Activated naive CD8-positive, alpha-beta T cell treated with anti-CD3 and anti-CD28 coated beads for 36 hours (primary cell): ENCODE measurements around the gene KIF5C. TPM values are rescaled to one million over a fixed set of nuclear protein-coding genes. Genes with fewer than 3 reads are reported as not detected.

Experiments used
- DNase-seq: peaks from one replicate; pipeline ENCODE4 v3.0.0; 2021
- H3K27ac Mint-ChIP-seq: one replicate; pipeline ENCODE4 v1.8.0; 2022; ENCODE audit warnings: mild to moderate bottlenecking, moderate library complexity, mixed read lengths
- H3K27me3 Mint-ChIP-seq: one replicate; pipeline ENCODE4 v1.8.0; 2022; ENCODE audit warnings: mild to moderate bottlenecking, mixed read lengths
- H3K36me3 Mint-ChIP-seq: one replicate; pipeline ENCODE4 v1.8.0; 2021; ENCODE audit warnings: mild to moderate bottlenecking, mixed read lengths
- H3K4me1 Mint-ChIP-seq: one replicate; pipeline ENCODE4 v1.8.0; 2021; ENCODE audit warnings: mixed read lengths
- H3K4me3 Mint-ChIP-seq: one replicate; pipeline ENCODE4 v1.8.0; 2022; ENCODE audit warnings: mild to moderate bottlenecking, moderate library complexity, mixed read lengths
- H3K9me3 Mint-ChIP-seq: one replicate; pipeline ENCODE4 v1.8.0; 2022; ENCODE audit warnings: mixed read lengths
- total RNA-seq, 2 experiments: library from RNA; stranded (reverse); gene quantifications; one replicate each; pipeline ENCODE4 v1.2.3, GENCODE V29; 2021

The KIF5C gene
- total RNA-seq, 2 experiments from 2014 or later = 15.3 to 19.7 TPM

DNA sequence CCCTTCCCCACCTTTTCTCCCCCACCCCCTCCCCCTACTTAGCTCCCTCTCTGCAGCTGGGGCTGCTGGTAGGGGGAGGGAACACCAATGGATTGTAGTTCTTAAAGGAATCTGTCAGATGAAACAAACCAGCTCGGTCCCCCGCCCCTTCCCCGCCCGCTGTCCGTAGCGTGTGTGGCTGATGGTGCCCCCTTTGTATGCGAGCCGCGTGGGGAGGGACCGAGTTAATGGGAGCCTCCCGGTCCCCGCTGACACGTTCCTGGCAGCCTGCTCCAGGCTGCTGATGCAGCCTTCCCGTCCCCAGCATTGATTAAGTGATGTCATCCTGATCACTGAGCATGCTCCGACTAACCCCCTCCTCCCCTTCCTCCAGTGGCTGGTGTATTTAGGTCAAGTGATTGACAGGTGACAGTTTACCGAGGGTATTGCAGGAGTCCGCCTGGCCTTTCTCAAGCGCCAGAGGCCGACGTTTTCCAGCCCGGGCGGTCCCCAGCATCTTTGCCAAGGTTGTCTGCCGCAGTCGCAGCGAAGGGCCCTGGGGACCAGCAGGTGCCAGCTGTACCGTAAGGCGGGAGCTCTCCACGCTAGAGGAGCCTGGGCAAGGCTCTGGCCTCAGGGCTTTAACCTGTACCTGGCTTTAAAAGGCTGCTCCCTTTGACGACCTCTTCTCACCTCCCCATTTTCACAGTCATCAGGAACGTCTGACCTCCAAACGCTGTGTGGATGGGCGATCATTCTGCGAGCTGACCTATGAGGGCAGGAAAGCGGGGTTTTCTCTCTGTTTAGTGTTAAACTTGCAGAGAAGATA, 1.8 kb downstream of the KIF5C start:
- Mint-ChIP-seq H3K9me3 (peaks cover 4% of the 10 kb centered on the region), H3K27ac (peak overlapping the region; percentile 67), H3K36me3 (peaks cover 13% of the 10 kb centered on the region), H3K4me3 (peak overlapping the region; percentile 88), H3K4me1 (peaks cover 7% of the 10 kb centered on the region), H3K27me3 (peaks cover 28% of the 10 kb centered on the region)
- peak; percentile 48 for DNase-seq

DNA sequence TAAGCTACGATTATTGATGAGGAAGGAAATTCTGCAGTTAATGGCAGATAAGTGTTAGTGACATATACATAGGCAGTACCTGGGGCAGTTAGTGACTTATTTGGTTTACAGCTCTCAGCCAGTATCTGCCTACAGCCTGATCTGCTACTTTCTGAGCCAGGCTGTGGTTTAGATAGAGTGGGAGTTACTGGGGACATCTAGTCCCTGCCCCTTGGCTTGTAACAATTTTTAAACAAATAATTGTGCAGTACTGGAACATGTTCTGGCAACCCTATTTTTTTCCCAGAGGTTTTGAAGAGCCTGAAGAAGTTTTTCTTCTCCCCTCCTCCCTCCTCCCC, 2.3 kb downstream of the KIF5C start:
- H3K36me3 Mint-ChIP-seq = peaks cover 13% of the 10 kb centered on the region
- H3K9me3 Mint-ChIP-seq = peaks cover 4% of the 10 kb centered on the region
- H3K27ac Mint-ChIP-seq = no peak overlapping the region
- H3K4me3 Mint-ChIP-seq = peak overlapping the region; percentile 88
- H3K27me3 Mint-ChIP-seq = peaks cover 22% of the 10 kb centered on the region
- H3K4me1 Mint-ChIP-seq = peaks cover 7% of the 10 kb centered on the region
- DNase-seq = no peak

DNA sequence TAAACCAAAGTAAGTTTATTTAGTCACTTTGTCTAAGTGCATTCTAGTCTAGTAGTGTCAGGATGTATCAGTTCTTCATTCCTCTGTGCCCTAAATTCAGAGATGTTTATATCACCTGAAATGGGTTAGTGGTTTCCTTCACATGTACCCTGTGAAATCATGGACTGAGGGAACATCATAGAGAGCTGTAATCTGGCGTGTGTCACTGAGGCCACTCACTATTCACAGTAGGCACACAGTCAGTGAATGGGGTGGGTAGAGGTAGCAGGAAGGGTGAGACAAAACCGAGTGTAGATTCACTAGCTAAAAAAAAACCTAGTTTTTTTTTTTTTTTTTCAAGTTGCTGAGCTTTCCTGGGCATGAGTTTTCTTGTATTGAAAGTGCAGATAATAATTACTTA, 5.6 kb downstream of the KIF5C start:
- Mint-ChIP-seq H3K27me3 (peaks cover 12% of the 10 kb centered on the region), H3K36me3 (peaks cover 13% of the 10 kb centered on the region), H3K9me3 (peaks cover 4% of the 10 kb centered on the region), H3K27ac (no peak overlapping the region), H3K4me3 (no peak overlapping the region), H3K4me1 (peaks cover 7% of the 10 kb centered on the region)
- no peak for DNase-seq

DNA sequence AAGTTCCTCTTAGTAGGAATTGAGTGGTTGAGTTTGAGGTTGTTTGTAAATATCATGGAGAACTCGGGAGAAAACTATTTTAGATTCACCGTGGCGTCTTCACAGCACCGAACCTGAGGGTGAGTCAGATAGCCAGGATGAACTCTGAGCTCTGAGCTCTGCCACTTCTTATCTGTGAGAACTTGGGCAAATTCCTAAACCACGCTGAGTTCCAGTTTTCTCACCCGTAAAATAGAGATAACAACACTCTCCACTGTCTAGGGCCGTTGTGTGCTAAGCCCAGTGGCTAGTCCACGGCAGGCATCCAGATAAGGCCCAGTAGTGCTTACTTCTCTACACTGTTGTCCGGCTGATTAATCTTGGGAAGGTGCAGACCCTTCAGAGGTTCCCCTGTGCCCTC, 7.0 kb downstream of the KIF5C start:
- Mint-ChIP-seq H3K4me1 (peaks cover 3% of the 10 kb centered on the region), H3K9me3 (peaks cover 4% of the 10 kb centered on the region), H3K36me3 (peaks cover 13% of the 10 kb centered on the region), H3K27me3 (peaks cover 10% of the 10 kb centered on the region), H3K4me3 (no peak overlapping the region), H3K27ac (no peak overlapping the region)
- DNase-seq = no peak

DNA sequence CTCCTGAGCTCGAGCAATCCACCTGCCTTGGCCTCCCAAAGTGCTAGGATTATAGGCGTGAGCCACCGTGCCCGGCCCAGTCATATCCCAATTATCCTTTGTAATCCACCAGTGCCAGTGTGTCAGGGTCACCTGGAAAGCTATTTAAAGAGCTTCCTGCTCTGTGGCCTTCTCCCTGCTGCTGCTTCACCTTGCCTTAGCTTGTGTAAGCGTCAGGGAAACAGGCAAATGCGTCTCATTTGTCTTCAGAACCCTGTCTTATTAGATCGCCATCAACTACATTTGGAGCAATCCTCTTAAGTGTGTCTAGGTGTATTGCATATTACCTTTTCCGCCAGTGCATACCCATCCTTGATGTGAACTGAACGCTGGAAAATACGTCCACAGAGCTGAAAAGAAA, 10.2 kb downstream of the KIF5C start:
- Mint-ChIP-seq H3K27ac (no peak overlapping the region), H3K36me3 (peaks cover 11% of the 10 kb centered on the region), H3K4me1 (peaks cover 8% of the 10 kb centered on the region), H3K4me3 (no peak overlapping the region), H3K27me3 (peaks cover 35% of the 10 kb centered on the region), H3K9me3 (peaks cover 4% of the 10 kb centered on the region)
- DNase-seq = no peak

DNA sequence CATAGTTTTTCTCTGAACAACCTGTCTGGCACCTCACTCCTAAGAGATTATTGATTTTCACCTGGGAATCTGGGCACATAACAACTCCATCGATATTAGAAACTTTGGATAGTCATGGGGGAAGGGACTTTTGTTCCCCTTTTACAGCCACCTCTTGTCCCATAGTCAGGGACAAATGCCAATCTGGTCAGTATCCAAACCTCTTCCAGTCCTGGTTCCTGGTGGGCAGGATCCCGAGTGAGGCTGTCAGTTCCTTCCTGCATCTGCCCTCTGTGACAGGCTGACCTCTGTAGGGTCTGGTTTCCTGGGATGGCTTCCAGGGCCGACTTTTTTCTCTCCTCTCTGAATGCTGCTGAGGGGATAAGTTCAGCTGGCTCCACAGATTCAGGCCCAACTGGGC, 11.0 kb downstream of the KIF5C start:
- no peak for DNase-seq
- Mint-ChIP-seq H3K27ac (no peak overlapping the region), H3K9me3 (no peaks in the 10 kb centered on the region), H3K27me3 (peaks cover 38% of the 10 kb centered on the region), H3K36me3 (peaks cover 6% of the 10 kb centered on the region), H3K4me3 (no peak overlapping the region), H3K4me1 (peaks cover 8% of the 10 kb centered on the region)

DNA sequence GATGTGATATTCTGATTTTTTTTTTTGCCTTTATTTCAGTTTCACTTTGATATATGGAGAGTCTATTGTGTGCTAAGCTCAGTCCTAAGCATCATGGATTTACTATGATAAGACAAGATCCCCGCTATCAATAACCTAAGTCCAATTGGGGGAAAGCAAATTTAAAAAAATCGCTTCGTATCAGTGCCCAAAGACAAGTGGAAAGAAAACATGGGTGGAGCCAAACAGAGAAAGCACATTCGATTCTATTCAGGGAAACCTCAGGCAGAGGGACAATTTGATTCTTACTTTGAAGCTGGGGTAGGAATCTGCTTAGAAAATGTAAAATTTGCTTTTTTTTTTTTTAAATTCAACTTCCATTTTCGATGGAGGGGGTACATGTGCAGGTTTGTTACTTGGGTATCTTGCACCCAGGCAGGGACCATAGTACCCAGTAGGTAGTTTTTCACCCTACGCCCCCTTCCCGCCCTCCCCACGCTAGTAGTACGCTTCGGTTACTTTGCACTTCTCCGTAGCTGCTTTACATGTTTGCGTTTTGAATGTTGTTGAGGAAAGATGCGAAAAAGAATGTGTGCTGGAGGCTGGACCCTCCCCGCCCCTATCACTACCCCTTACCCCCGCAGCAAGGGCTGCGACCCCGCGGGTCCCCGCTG, 12.4 kb downstream of the KIF5C start:
- Mint-ChIP-seq H3K9me3 (peaks cover 4% of the 10 kb centered on the region), H3K27ac (no peak overlapping the region), H3K36me3 (peaks cover 5% of the 10 kb centered on the region), H3K4me1 (peaks cover 8% of the 10 kb centered on the region), H3K27me3 (peaks cover 42% of the 10 kb centered on the region), H3K4me3 (peak overlapping the region; percentile 70)
- DNase-seq = no peak

DNA sequence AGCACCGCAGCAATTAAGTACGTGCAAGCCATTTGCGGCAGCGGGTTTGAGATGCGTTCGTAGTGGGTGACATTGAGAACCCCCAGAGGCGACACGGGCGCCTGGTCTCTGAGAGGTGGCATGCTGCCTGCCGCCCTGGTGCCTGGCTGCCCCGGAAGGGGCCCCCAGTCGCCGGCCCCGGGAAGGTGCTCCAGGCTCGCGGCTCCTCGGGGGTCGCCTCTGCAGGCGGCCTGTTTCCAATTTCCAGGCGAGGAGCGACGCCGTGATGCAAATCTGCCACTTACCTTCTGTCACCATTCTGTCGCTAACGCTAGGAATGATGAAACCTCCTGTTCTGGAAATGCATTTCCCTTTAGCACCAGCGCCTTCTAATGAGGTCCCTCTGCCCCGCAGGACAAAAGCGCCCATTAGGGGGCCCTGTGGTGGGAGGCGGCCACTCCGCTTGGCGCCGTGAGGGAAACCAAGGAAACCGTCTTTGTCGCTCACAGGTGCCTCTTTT, 13.0 kb downstream of the KIF5C start:
- H3K27ac Mint-ChIP-seq = no peak overlapping the region
- H3K36me3 Mint-ChIP-seq = peaks cover 5% of the 10 kb centered on the region
- H3K27me3 Mint-ChIP-seq = peaks cover 42% of the 10 kb centered on the region
- peak; percentile 29 for DNase-seq
- peaks cover 4% of the 10 kb centered on the region for H3K9me3 Mint-ChIP-seq
- H3K4me3 Mint-ChIP-seq = peak overlapping the region; percentile 70
- peaks cover 8% of the 10 kb centered on the region for H3K4me1 Mint-ChIP-seq

DNA sequence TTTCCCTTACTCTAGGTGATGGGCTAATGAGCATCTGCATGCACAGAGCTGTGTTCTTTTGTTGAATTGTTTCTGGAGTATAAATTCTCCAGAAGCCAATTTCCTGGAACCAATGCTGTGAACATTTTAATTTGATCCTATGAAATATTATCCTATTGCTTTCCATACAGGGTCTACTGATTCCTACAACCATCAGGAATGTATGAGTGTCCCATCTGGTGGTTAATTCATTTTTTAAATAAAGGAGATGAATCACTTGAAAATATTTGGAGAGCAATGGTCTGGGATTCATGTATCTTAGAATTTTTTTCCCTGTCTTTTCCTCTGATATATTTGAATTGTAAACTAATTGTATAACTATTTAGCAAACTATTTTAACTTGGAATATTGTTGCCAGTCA, 14.0 kb downstream of the KIF5C start:
- peaks cover 8% of the 10 kb centered on the region for H3K9me3 Mint-ChIP-seq
- peaks cover 11% of the 10 kb centered on the region for H3K4me1 Mint-ChIP-seq
- H3K27me3 Mint-ChIP-seq = peaks cover 42% of the 10 kb centered on the region
- H3K4me3 Mint-ChIP-seq = peak overlapping the region; percentile 68
- peaks cover 5% of the 10 kb centered on the region for H3K36me3 Mint-ChIP-seq
- DNase-seq = no peak
- H3K27ac Mint-ChIP-seq = no peak overlapping the region

DNA sequence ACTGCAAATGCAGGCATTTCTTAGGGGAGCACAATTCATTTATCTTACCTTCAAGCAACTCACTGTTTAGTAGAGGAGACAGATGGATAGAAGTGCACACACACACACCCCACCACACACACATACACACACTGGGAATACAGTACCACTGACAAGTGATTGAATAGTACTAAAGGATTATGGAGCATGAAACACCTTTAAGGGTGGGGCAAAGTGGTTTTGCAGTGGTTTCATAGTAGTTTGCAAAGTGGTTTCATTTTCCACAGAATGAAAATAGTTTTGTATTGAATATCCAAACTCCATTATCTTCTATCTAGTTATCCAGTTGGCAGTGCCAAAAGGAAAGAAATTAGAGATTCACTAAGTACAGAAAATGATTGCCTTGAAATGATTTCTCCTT, 18.9 kb downstream of the KIF5C start:
- no peak overlapping the region for H3K27ac Mint-ChIP-seq
- peaks cover 8% of the 10 kb centered on the region for H3K9me3 Mint-ChIP-seq
- peaks cover 22% of the 10 kb centered on the region for H3K27me3 Mint-ChIP-seq
- H3K4me1 Mint-ChIP-seq = peaks cover 5% of the 10 kb centered on the region
- peaks cover 5% of the 10 kb centered on the region for H3K36me3 Mint-ChIP-seq
- DNase-seq = no peak
- H3K4me3 Mint-ChIP-seq = no peak overlapping the region

DNA sequence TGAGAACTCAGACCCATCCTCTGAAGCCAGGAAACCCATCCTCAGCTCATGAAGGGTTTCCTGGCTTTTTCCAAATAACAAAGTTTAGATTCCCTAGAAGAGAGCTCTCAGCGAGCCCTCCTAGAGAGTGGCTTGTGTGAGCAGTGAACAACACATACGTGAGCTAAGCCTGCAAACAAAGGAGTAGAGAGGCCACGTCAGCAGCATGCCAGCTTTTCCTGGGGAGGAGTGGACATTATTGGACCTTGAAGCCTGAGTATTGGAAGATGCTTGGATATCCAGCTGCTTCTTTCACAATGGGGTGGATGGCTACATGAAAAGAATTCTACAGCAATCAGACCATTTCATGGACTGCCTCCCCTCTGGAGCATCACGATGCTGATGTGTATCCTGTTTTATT, 21.1 kb downstream of the KIF5C start:
- Mint-ChIP-seq H3K4me1 (peaks cover 5% of the 10 kb centered on the region), H3K27ac (no peak overlapping the region), H3K4me3 (no peak overlapping the region), H3K36me3 (no peaks in the 10 kb centered on the region), H3K27me3 (peaks cover 9% of the 10 kb centered on the region), H3K9me3 (peaks cover 8% of the 10 kb centered on the region)
- no peak for DNase-seq

DNA sequence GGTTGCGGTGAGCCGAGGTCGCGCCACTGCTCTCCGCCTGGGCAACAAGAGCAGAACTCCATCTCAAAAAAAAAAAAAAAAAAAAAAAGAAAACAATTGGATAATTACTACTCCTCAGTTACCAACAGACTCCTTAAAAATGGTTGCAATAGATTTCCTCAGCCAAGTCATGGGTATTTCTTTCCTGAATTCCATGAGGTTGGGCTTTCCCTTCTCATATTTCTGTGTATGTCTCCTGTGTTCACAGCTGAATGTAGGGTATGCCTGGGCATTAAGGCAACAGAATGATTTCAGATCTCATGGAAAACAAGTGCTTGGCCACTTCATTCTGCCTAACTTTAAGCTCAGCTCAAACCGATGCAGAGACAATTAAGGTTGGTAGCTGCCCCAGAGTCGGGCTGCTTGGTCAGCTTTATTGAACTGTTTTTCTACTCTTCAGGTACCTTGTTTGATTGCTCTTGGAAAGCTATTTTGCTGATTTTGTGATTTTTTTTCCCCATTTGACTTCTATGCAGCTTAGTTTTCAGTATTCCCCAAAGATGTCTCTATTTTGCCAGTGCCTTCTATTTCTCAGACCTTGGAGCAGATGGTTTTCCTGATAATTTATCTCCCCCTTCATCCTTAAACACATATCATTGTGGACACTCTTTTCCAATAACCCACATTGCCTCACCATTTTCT, 24.8 kb downstream of the KIF5C start:
- H3K4me1 Mint-ChIP-seq = no peaks in the 10 kb centered on the region
- H3K36me3 Mint-ChIP-seq = no peaks in the 10 kb centered on the region
- H3K9me3 Mint-ChIP-seq = no peaks in the 10 kb centered on the region
- H3K27ac Mint-ChIP-seq = no peak overlapping the region
- H3K4me3 Mint-ChIP-seq = no peak overlapping the region
- no peak for DNase-seq
- H3K27me3 Mint-ChIP-seq = peaks cover 4% of the 10 kb centered on the region

DNA sequence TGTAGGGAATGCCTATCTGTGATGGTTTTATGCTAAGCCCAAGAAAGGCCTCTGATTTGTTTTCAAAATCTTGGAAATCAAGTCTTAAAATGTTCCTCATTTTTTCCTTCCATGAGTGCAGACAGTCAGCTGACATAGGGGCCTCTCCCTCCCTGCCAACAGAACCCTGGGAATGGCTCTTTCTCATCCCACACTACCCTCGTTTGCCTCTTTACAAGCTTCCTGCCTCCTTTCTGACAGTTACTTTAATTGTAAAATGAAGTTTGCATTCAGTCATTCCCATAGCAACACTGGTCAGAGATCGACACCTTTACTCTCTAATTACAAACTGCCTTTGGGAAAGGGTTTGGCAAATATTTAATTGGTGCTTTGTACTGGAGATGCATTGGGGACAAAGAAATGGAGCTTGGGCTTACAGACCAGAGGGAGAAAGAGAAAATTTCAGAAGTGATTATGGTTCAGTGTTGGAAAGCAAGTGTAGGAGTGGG, 25.4 kb downstream of the KIF5C start:
- H3K4me3 Mint-ChIP-seq = no peak overlapping the region
- H3K9me3 Mint-ChIP-seq = no peaks in the 10 kb centered on the region
- peaks cover 4% of the 10 kb centered on the region for H3K27me3 Mint-ChIP-seq
- no peaks in the 10 kb centered on the region for H3K4me1 Mint-ChIP-seq
- no peak for DNase-seq
- no peak overlapping the region for H3K27ac Mint-ChIP-seq
- H3K36me3 Mint-ChIP-seq = no peaks in the 10 kb centered on the region

DNA sequence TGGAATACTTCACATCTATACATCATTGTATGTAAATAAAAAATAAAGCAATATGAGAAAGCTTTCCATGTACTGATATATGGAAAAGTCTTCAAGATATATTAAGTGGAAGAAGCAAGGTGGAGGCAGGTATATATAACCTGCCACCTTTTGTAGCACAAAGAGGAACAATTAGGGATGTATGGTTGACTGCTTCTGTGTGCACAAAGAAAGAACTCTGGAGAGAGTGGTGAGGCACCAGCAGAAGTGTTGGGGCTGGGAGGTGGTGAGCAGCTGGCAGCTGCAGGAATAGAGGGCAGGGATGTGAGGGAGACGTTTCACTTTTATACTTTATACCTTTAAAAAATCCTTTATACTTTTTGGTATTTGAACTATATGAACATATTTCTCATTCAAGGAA, 26.1 kb downstream of the KIF5C start:
- Mint-ChIP-seq H3K27ac (no peak overlapping the region), H3K9me3 (no peaks in the 10 kb centered on the region), H3K4me3 (no peak overlapping the region), H3K36me3 (no peaks in the 10 kb centered on the region), H3K27me3 (peaks cover 4% of the 10 kb centered on the region), H3K4me1 (no peaks in the 10 kb centered on the region)
- DNase-seq = no peak

DNA sequence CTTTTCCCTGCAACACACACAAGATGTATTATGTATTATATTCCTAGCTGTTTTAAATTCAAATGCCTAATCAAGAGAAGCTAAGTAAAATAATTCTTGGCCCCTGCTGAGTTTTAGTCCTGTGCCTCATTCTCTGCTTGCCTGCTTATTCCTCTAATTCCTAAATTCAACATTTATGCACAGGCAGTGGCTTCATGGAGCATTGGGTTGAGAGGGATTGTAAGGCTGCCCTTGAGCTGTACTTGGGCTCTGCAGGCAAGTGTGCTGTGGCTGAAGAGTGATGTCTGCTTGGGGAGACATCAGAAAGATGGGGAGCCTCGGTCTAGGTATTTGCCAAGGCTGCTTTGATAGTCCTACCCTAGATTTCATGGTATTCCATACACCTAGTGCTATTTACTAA, 27.8 kb downstream of the KIF5C start:
- Mint-ChIP-seq H3K27me3 (no peaks in the 10 kb centered on the region), H3K27ac (no peak overlapping the region), H3K36me3 (no peaks in the 10 kb centered on the region), H3K9me3 (no peaks in the 10 kb centered on the region), H3K4me3 (no peak overlapping the region), H3K4me1 (no peaks in the 10 kb centered on the region)
- no peak for DNase-seq
